Right lobe of liver (tissue), 4 donors: ENCODE data around the gene PCDHGB3.

Experiments
- CTCF ChIP-seq, 4 donors: fragments of 200-600 bp in 3 of 4; fragments of 450-650 bp in 1 of 4; IDR thresholded peaks; one replicate each; pipeline versions ENCODE4 v1.5.1 to v1.8.0; 2016 to 2022; ENCODE audit warnings: antibody characterized with exemption in 4 of 4, mild to moderate bottlenecking in 2 of 4
- POLR2A ChIP-seq: fragments of 450-650 bp; IDR thresholded peaks from one replicate; pipeline ENCODE4 v1.6.1; 2017; ENCODE audit warnings: antibody characterized with exemption, mild to moderate bottlenecking
- donor health status: DM: no; HTN: no; CAD: no.
- donor health status: DM: no; HTN: no; CAD: no.
- donor health status: DM: no; HTN: yes; CAD: no.

GRCh38 chr5:141383345-141383744 lies 13.3 kb downstream of the PCDHGB3 start:
- TF ChIP-seq CTCF (IDR thresholded peaks at IDR 0.05) (no peak), POLR2A (no peak)
